Effector memory CD8-positive, alpha-beta T cell (primary cell): ENCODE measurements around the gene DOCK2.

ENCODE experiments used
- ATAC-seq: fragments of 150-1000 bp; cut with Tn5 transposase; replicated peaks from 2 replicates; pipeline ENCODE4 v1.10.0; 2021; ENCODE audit warnings: mild to moderate bottlenecking, moderate library complexity
- DNase-seq, 3 experiments: peaks; one replicate each; pipeline ENCODE4 v3.0.0; 2021
- H3K27ac Mint-ChIP-seq, 2 donors: one replicate each; pipeline ENCODE4 v1.8.0; 2022; ENCODE audit warnings: mild to moderate bottlenecking in 2 of 2, mixed read lengths in 2 of 2, moderate library complexity in 2 of 2
- H3K27me3 Mint-ChIP-seq, 2 donors: one replicate each; pipeline ENCODE4 v1.8.0; 2022; ENCODE audit warnings: mixed read lengths in 2 of 2
- H3K36me3 Mint-ChIP-seq: one replicate; pipeline ENCODE4 v1.8.0; 2022; ENCODE audit warnings: mild to moderate bottlenecking, moderate library complexity, mixed read lengths; ENCODE audit not compliant: insufficient read depth
- H3K4me1 Mint-ChIP-seq, 2 donors: one replicate each; pipeline ENCODE4 v1.8.0; 2022; ENCODE audit warnings: low read depth in 2 of 2, mixed read lengths in 2 of 2
- H3K4me3 Mint-ChIP-seq, 2 donors: one replicate each; pipeline ENCODE4 v1.8.0; 2022; ENCODE audit warnings: mild to moderate bottlenecking in 2 of 2, mixed read lengths in 2 of 2, moderate library complexity in 2 of 2
- H3K9me3 Mint-ChIP-seq, 2 donors: one replicate each; pipeline ENCODE4 v1.8.0; 2022; ENCODE audit warnings: mixed read lengths in 2 of 2

DOCK2 gene

DNA sequence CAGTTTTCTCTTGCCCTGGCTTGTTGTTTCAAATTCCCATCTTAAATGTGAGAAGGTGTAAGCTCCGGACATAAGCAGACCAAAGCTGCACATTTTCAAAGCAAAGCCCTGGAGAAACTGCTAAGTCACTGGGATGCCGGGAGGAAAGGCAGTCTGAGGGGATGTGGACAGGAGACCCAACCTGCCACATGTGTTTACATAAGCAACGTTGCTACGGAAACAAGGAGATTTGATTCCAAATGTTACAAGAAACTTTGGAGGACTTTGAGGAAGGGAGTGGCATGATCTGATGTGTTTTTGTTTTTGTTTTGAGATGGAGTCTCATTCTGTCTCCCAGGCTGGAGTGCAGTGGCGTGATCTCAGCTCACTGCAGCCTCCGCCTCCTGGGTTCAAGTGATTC, 368.9 kb downstream of the DOCK2 start:
- Mint-ChIP-seq H3K27ac (no peak overlapping the region), H3K4me3 (no peak overlapping the region), H3K27me3 (no peaks in the 10 kb centered on the region), H3K36me3 (peaks cover 28% of the 10 kb centered on the region), H3K9me3 (peaks cover 2 to 11% of the 10 kb centered on the region in 2 donors), H3K4me1 (no peaks in the 10 kb centered on the region)
- ATAC-seq (no peak), DNase-seq (no peak)

DNA sequence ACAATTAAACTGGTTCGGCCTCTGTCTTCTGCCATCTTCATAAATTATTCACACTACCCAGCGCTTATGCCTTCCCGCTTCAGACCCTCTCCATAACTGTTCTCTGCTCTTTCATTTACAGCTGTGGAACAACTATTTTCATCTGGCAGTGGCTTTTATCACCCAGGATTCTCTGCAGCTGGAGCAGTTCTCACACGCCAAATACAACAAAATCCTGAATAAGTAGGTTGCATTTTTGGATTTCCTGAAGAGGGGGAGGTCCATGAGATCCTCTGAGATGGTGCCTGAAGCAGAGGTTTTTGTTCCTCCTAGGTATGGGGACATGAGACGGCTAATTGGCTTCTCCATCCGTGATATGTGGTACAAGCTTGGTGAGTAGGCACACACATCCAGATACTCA, 371.3 kb downstream of the DOCK2 start:
- Mint-ChIP-seq H3K36me3 (peaks cover 33% of the 10 kb centered on the region), H3K4me1 (peaks cover 3 to 4% of the 10 kb centered on the region in 2 donors), H3K27me3 (no peaks in the 10 kb centered on the region), H3K9me3 (peaks cover 0 to 4% of the 10 kb centered on the region in 2 donors), H3K27ac (peak overlapping the region in 1 of 2 donors; percentile 41), H3K4me3 (no peak overlapping the region)
- ATAC-seq: no peak
- no peak for DNase-seq

DNA sequence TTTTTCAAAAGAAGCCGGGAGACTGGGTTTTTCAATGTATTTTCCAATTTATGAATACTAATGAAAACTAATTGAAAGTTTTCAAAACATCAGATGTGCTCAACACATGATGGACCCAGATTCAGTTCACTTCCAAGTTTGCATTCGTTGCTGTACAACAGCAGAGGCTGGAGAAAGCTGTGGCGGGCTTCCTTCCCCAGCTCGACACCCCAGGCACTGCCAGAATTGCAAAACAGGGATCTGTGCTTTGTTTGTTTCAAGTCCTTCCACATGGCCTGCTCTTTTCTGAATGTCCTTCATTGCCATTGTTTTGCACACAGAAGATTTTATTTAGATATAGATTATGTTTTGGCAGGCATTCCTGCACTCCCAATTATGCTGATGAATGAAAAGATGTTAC, 373.5 kb downstream of the DOCK2 start:
- DNase-seq: no peak
- Mint-ChIP-seq H3K27ac (no peak overlapping the region), H3K4me3 (no peak overlapping the region), H3K36me3 (peaks cover 39% of the 10 kb centered on the region), H3K9me3 (no peaks in the 10 kb centered on the region), H3K4me1 (peaks cover 3 to 4% of the 10 kb centered on the region in 2 donors), H3K27me3 (no peaks in the 10 kb centered on the region)
- no peak for ATAC-seq

DNA sequence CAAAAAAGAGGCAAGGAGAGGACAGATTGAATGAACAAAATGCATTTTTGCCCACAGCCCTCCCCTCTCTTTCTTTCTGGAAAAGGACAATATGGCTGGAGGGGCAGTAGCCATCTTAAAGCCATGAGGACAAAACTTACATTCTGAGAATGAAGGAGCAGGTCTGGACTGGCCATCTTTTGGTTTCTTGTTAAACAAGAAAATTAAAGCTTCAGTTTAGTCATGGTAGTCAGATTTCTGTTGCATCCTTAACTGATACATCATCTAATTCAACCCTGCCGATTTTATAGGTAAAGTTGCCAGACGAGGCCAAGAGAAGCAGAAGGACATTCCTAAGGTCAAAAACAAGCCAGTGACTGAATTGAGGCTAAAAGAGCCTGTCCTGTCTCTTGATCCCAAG, 374.7 kb downstream of the DOCK2 start:
- Mint-ChIP-seq H3K4me1 (peaks cover 3 to 4% of the 10 kb centered on the region in 2 donors), H3K9me3 (no peaks in the 10 kb centered on the region), H3K27me3 (no peaks in the 10 kb centered on the region), H3K4me3 (no peak overlapping the region), H3K27ac (no peak overlapping the region), H3K36me3 (peaks cover 39% of the 10 kb centered on the region)
- ATAC-seq (no peak), DNase-seq (no peak)

DNA sequence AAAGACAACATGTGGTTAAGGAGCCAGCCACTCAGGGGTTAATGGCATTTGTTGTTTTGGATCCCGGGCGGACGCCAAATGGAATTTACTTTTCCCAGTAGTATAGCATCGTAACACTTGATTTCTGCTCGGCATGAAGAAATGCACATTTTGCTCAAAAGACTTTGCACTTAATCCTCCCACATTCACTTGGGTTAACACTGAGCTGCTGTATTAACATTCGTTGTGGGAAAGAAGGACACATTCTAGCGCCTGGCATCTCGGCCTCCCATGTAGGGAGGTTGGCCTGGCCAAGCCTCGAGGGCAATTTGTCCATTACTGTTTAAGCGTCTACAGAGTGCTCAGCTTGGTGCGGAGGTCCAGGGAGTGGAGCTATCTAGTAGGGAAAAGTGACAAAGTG, 375.5 kb downstream of the DOCK2 start:
- DNase-seq (no peak), ATAC-seq (no peak)
- H3K4me1 Mint-ChIP-seq: peaks cover 3 to 4% of the 10 kb centered on the region in 2 donors
- H3K27me3 Mint-ChIP-seq: no peaks in the 10 kb centered on the region
- H3K36me3 Mint-ChIP-seq: peaks cover 43% of the 10 kb centered on the region
- H3K4me3 Mint-ChIP-seq: no peak overlapping the region
- no peaks in the 10 kb centered on the region for H3K9me3 Mint-ChIP-seq
- H3K27ac Mint-ChIP-seq: no peak overlapping the region

DNA sequence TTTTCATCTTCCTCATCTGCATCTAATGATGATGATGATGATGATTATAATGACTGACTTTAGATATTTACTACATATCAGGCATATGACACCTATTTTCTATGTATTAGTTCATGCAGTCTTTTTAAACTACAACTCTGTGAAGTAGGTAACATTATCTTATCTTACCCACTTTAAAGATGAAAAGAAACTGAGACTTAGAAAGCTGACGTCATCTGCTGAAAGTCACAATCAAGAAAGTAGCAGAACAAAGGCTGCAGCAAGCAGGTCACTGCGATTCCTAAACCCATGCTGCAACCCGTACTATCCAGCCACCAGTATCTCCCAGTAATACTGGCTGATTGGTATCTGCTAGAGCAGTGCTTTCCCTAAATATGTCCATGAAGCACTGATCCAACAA, 383.3 kb downstream of the DOCK2 start:
- Mint-ChIP-seq H3K4me3 (no peak overlapping the region), H3K27ac (peak overlapping the region in 1 of 2 donors; percentile 49), H3K36me3 (peaks cover 40% of the 10 kb centered on the region), H3K27me3 (no peaks in the 10 kb centered on the region), H3K9me3 (no peaks in the 10 kb centered on the region), H3K4me1 (no peaks in the 10 kb centered on the region)
- DNase-seq: no peak
- no peak for ATAC-seq

DNA sequence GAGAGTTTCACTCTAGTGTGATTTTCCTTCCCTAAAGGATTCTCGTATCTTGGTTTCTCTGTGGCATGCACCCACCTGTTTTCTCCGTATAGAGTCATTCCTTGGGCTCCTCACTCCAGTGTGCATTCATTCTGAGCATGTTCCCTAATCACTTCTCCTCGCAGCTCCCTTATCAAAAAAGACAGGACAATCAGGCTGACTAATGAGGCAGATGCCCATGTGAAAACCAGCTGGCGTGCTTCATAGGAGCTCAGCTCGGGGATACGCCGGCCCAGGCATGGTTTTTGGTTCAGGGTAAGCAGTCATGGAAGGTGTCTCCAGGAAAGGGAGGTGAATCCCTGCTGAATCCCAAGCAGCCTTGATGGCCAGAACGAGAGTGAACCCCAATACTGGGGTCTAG, 384.4 kb downstream of the DOCK2 start:
- no peak overlapping the region for H3K4me3 Mint-ChIP-seq
- no peaks in the 10 kb centered on the region for H3K27me3 Mint-ChIP-seq
- H3K9me3 Mint-ChIP-seq: no peaks in the 10 kb centered on the region
- H3K27ac Mint-ChIP-seq: no peak overlapping the region
- DNase-seq: no peak
- no peaks in the 10 kb centered on the region for H3K4me1 Mint-ChIP-seq
- ATAC-seq: no peak
- peaks cover 40% of the 10 kb centered on the region for H3K36me3 Mint-ChIP-seq

DNA sequence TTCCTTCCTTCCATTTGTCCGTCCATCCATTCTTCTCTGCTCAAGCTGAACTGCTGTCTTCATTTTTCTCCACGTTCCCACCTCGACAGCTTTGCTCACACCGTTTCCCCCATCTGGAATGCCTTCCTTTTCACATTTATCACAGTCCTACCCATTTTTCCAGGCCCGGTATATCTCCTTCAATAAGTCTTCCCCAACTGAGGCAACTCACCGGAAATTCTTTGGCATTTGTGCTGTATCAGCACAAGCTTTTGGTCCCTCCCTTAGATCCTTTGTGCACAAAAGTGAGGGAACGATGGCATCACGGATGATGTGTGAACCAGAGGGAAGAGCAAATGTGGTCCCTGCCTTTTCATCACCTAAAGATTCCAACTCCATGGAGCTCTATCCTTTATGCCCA, 388.8 kb downstream of the DOCK2 start:
- H3K36me3 Mint-ChIP-seq: peaks cover 45% of the 10 kb centered on the region
- no peaks in the 10 kb centered on the region for H3K9me3 Mint-ChIP-seq
- no peak for ATAC-seq
- no peak overlapping the region for H3K4me3 Mint-ChIP-seq
- no peaks in the 10 kb centered on the region for H3K27me3 Mint-ChIP-seq
- H3K4me1 Mint-ChIP-seq: peaks cover 0 to 7% of the 10 kb centered on the region in 2 donors
- H3K27ac Mint-ChIP-seq: no peak overlapping the region
- DNase-seq: no peak

DNA sequence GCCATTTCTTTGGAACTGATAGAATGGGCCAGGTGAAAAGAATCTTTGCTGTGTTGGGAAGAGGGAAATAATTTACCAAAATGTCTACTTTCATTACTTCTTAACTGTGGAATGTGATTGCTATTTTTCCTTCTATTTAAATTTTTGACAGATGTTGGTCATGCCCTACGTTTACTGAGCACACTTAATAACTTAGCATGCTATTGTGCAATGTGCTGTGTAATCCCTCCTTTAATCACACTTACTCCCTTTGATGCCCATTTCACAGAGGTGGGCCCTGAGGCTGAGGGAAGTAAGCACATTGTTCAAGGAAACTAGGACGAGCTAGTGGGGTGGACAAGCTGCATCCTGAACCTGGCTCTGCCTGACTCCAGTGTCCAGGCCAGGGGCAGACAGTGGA, 391.0 kb downstream of the DOCK2 start:
- ATAC-seq (no peak), DNase-seq (no peak)
- H3K4me3 Mint-ChIP-seq: no peak overlapping the region
- H3K4me1 Mint-ChIP-seq: peaks cover 0 to 7% of the 10 kb centered on the region in 2 donors
- H3K36me3 Mint-ChIP-seq: peaks cover 46% of the 10 kb centered on the region
- H3K27me3 Mint-ChIP-seq: no peaks in the 10 kb centered on the region
- no peaks in the 10 kb centered on the region for H3K9me3 Mint-ChIP-seq
- H3K27ac Mint-ChIP-seq: no peak overlapping the region

DNA sequence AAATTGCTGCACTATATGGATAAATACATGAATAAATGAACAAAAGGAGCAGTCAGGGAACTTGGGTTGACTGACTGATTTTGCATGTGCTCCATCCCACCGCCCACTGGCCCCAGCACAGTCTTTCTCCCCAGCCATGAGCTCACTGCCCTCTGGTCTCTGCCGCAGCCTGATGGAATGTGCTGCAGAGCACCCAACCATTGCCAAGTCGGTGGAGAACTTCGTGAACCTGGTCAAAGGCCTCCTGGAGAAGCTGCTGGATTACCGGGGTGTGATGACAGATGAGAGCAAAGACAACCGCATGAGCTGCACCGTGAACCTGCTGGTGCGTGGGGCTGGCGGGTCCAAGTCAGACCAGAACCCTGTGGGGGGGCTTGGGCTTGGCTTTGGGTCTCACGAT, 397.2 kb downstream of the DOCK2 start:
- no peak for DNase-seq
- Mint-ChIP-seq H3K4me3 (no peak overlapping the region), H3K27me3 (no peaks in the 10 kb centered on the region), H3K27ac (no peak overlapping the region), H3K4me1 (peaks cover 0 to 6% of the 10 kb centered on the region in 2 donors), H3K9me3 (no peaks in the 10 kb centered on the region), H3K36me3 (peaks cover 43% of the 10 kb centered on the region)
- ATAC-seq: no peak

DNA sequence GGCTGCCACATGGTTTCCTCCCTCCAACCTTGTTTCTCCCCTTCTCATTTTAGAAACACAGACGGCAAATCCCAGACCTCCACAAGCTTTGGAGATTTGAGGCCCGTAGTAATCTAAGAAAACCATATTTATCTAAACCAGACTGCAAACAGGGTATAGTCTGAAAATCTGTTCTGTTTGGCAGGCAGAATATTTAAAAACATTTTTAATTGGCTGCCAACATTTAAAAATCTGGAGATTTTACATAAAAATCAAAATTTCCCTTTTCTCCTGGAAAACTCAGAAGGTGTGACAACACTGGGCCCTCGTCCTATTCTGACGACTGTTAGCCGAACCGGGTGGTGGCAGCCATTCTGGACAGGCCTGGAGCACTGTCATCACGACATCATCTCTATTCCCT, 401.2 kb downstream of the DOCK2 start:
- H3K4me1 Mint-ChIP-seq: peaks cover 2 to 9% of the 10 kb centered on the region in 2 donors
- H3K9me3 Mint-ChIP-seq: no peaks in the 10 kb centered on the region
- H3K4me3 Mint-ChIP-seq: no peak overlapping the region
- H3K27me3 Mint-ChIP-seq: no peaks in the 10 kb centered on the region
- ATAC-seq: no peak
- H3K36me3 Mint-ChIP-seq: peaks cover 56% of the 10 kb centered on the region
- no peak overlapping the region for H3K27ac Mint-ChIP-seq
- DNase-seq: no peak

DNA sequence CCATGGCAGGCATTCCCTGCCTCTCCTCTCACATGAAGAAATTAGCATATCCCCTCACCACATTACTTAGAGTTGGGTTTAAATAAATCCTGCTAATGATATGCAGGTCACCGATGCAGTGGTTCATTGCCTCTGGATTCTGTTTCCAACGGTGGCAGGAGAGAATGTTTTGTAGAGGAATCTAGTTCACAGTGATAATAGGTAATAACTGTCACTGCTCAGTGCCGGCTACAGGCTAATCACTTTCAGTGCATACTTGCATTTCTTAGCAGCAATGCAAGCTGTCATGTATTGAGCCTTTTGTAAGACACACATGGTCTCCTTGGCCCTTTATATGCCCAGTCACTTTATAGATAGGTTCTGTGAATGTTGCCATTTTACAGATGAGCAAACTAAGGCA, 402.8 kb downstream of the DOCK2 start:
- H3K9me3 Mint-ChIP-seq: no peaks in the 10 kb centered on the region
- no peak for DNase-seq
- no peak overlapping the region for H3K27ac Mint-ChIP-seq
- no peaks in the 10 kb centered on the region for H3K27me3 Mint-ChIP-seq
- peaks cover 70% of the 10 kb centered on the region for H3K36me3 Mint-ChIP-seq
- ATAC-seq: no peak
- H3K4me1 Mint-ChIP-seq: peaks cover 7 to 11% of the 10 kb centered on the region in 2 donors
- no peak overlapping the region for H3K4me3 Mint-ChIP-seq

DNA sequence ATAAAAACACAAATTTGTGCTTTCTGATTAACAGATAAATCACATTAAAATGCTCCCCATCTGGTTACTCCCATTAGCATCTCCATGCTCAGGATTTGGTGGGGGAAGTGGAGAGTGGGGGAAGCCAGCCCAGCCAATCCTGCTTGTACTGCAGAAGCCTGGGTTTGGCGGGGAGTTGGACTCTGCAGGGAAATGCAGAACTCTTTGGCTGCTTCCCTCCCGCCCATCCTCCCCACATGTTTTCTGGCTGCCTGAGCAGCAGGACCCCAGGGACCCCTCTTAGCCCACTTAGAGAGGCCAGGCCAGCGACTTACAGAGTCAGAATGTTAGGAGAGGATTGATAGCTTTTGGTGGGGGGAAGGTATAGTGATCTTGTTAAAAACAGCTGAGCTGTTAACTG, 409.2 kb downstream of the DOCK2 start:
- Mint-ChIP-seq H3K4me1 (peaks cover 7% of the 10 kb centered on the region in 2 donors), H3K9me3 (no peaks in the 10 kb centered on the region), H3K27me3 (no peaks in the 10 kb centered on the region), H3K4me3 (no peak overlapping the region), H3K36me3 (peaks cover 76% of the 10 kb centered on the region), H3K27ac (no peak overlapping the region)
- ATAC-seq: no peak
- no peak for DNase-seq

DNA sequence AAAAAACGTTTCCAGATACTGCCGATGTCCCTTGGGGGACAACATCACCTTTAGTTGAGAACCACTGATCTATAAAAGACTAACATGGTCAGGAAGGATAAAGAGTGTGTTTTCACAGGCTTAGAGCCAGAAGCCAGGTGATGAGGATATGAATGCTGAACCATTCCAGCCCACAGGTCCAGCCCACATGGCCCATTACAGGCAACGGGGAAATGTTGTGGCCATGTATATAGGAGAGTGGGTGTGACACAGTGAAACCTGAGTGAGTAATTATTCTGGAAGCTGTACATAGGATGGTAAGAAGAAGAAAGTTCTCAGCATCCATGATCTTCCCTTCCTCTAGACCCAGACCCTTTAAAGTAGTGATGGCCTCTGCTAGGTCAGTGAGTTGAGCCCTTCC, 412.6 kb downstream of the DOCK2 start:
- H3K27ac Mint-ChIP-seq: no peak overlapping the region
- H3K4me1 Mint-ChIP-seq: peaks cover 0 to 9% of the 10 kb centered on the region in 2 donors
- ATAC-seq (no peak), DNase-seq (no peak)
- no peak overlapping the region for H3K4me3 Mint-ChIP-seq
- H3K27me3 Mint-ChIP-seq: no peaks in the 10 kb centered on the region
- peaks cover 60% of the 10 kb centered on the region for H3K36me3 Mint-ChIP-seq
- no peaks in the 10 kb centered on the region for H3K9me3 Mint-ChIP-seq

DNA sequence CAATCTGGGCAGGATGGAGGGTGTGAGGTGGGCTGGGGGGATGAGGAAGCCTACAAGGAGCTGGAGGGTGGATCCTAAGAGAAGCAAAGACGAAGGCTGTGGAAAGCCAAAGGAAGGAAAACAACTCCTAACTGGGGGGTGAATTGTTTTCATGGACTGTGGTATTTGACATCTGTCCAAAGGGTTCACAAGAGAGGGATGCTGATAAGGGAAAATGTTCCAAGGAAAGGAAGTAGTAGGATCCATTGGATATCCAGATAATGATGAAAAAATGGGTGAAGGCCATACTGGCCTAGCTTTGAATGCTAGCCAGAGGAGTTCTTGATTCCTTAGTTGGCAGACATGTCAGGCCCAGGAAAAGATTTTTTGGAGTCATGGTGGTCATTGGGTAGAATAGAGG, 416.8 kb downstream of the DOCK2 start:
- peaks cover 0 to 9% of the 10 kb centered on the region in 2 donors for H3K4me1 Mint-ChIP-seq
- H3K27ac Mint-ChIP-seq: peak overlapping the region in 1 of 2 donors; percentile 31
- H3K9me3 Mint-ChIP-seq: peaks cover 0 to 2% of the 10 kb centered on the region in 2 donors
- no peak overlapping the region for H3K4me3 Mint-ChIP-seq
- ATAC-seq (no peak), DNase-seq (no peak)
- no peaks in the 10 kb centered on the region for H3K27me3 Mint-ChIP-seq
- H3K36me3 Mint-ChIP-seq: peaks cover 49% of the 10 kb centered on the region
